H1 (cell line): ENCODE data around the gene PCCA. TPM values are rescaled to one million over a fixed set of nuclear protein-coding genes. Genes with fewer than 3 reads are reported as not detected.

Experiments
- CTCF ChIA-PET: fragments of 300-600 bp; sonication (Branson Sonifier 250); formaldehyde crosslinking; loops from one replicate; lab custom pipeline; 2021; ENCODE audit not compliant: partially characterized antibody; lab: Charles Lee
- POLR2A ChIA-PET: fragments of 300-600 bp; sonication (Branson Sonifier 250); formaldehyde crosslinking; loops from one replicate; lab custom pipeline; 2021; ENCODE audit warnings: inconsistent platforms; ENCODE audit not compliant: partially characterized antibody; lab: Charles Lee
- DNase-seq, 2 experiments: peaks; one replicate each; pipeline versions ENCODE4 v3.0.0 to v3.0.0-alpha.2; 2010 to 2022; ENCODE audit warnings: low spot score in 2 of 2, low read depth in 1 of 2, mixed read lengths in 1 of 2
- FAIRE-seq: peaks from 2 replicates; lab custom pipeline; 2011; peaks lifted over from hg19 to GRCh38; lab: Jason Lieb, UNC
- H2AFZ ChIP-seq: 2 replicates; pipeline ENCODE4 v1.8.1; 2012; ENCODE audit warnings: low read length, inconsistent platforms
- H2AK5ac ChIP-seq: 2 replicates; pipeline ENCODE4 v1.6.1; 2013; ENCODE audit warnings: low read depth, low read length
- H2BK120ac ChIP-seq: replicated peaks from 2 replicates; pipeline ENCODE3; 2013; ENCODE audit warnings: low read depth, low read length, inconsistent platforms
- H2BK12ac ChIP-seq: 2 replicates; pipeline ENCODE4 v1.6.1; 2013; ENCODE audit warnings: low read depth, low read length
- H2BK15ac ChIP-seq: 2 replicates; pipeline ENCODE4 v1.6.1; 2013; ENCODE audit warnings: low read length
- H2BK20ac ChIP-seq: 2 replicates; pipeline ENCODE4 v1.6.1; 2013; ENCODE audit warnings: low read length
- H2BK5ac ChIP-seq: 2 replicates; pipeline ENCODE4 v1.6.1; 2013; ENCODE audit warnings: low read depth, low read length
- H3K14ac ChIP-seq: 2 replicates; pipeline ENCODE4 v1.6.1; 2013; ENCODE audit warnings: inconsistent platforms; ENCODE audit not compliant: insufficient read length
- H3K18ac ChIP-seq: 2 replicates; pipeline ENCODE4 v1.6.1; 2013; ENCODE audit warnings: low read length; ENCODE audit errors: extremely low read depth
- H3K23ac ChIP-seq: 2 replicates; pipeline ENCODE4 v1.6.1; 2013; ENCODE audit warnings: inconsistent platforms; ENCODE audit not compliant: insufficient read length
- H3K23me2 ChIP-seq: 2 replicates; pipeline ENCODE4 v1.6.1; 2013; ENCODE audit warnings: low read depth, low read length
- H3K27ac ChIP-seq: 2 replicates; pipeline ENCODE4 v1.6.1; 2011; ENCODE audit warnings: low read depth, low read length, inconsistent platforms
- H3K27me3 ChIP-seq, 4 experiments: replicated peaks in 1 of 4; 1 replicate in 1 of 4; 2 replicates in 3 of 4; pipeline versions ENCODE4 v1.6.1 to v1.8.1; 2011 to 2013; ENCODE audit warnings: low read length in 3 of 4, mild to moderate bottlenecking in 3 of 4, inconsistent platforms in 2 of 4, mixed read lengths in 2 of 4, moderate library complexity in 1 of 4; ENCODE audit not compliant: control insufficient read depth in 3 of 4, insufficient read depth in 3 of 4; ENCODE audit errors: extremely low read depth in 1 of 4
- H3K36me3 ChIP-seq, 4 experiments: 2 replicates each; pipeline versions ENCODE4 v1.6.1 to v1.8.1; 2011 to 2013; ENCODE audit warnings: mild to moderate bottlenecking in 4 of 4, low read length in 3 of 4, moderate library complexity in 2 of 4, control low read depth in 1 of 4, inconsistent platforms in 1 of 4; ENCODE audit not compliant: insufficient read depth in 4 of 4, control insufficient read depth in 2 of 4
- H3K4ac ChIP-seq: replicated peaks from 2 replicates; pipeline ENCODE3; 2013; ENCODE audit warnings: low read length, low read depth, mixed read lengths, inconsistent platforms; ENCODE audit not compliant: insufficient read length
- H3K4me1 ChIP-seq, 4 experiments: replicated peaks in 1 of 4; 1 replicate in 1 of 4; 2 replicates in 3 of 4; pipeline versions ENCODE4 v1.6.1 to v1.8.1; 2011 to 2013; ENCODE audit warnings: low read length in 3 of 4, inconsistent platforms in 2 of 4, mixed read lengths in 1 of 4; ENCODE audit not compliant: insufficient read depth in 4 of 4, control insufficient read depth in 3 of 4
- H3K4me2 ChIP-seq, 2 experiments: 2 replicates each; pipeline versions ENCODE4 v1.6.1 to v1.8.1; 2011 to 2013; ENCODE audit warnings: low read depth in 2 of 2, low read length in 2 of 2, control low read depth in 1 of 2, inconsistent platforms in 1 of 2, mild to moderate bottlenecking in 1 of 2; ENCODE audit not compliant: insufficient read depth in 1 of 2
- H3K4me3 ChIP-seq, 4 experiments: fragments of 200-600, 300-600 bp in 1 of 4; sonication (generic), shearing (Covaris generic), sonication (Bioruptor Twin) in 1 of 4; 2 replicates each; pipeline versions ENCODE4 v1.5.1 to v1.8.1; 2011 to 2016; ENCODE audit warnings: low read length in 4 of 4, low read depth in 3 of 4, control low read depth in 2 of 4, inconsistent platforms in 2 of 4, mild to moderate bottlenecking in 2 of 4, mixed read lengths in 1 of 4, moderate library complexity in 1 of 4; ENCODE audit not compliant: insufficient read depth in 2 of 4; ENCODE audit errors: extremely low read depth in 1 of 4
- H3K56ac ChIP-seq: replicated peaks from 2 replicates; pipeline ENCODE3; 2013; ENCODE audit warnings: low read depth, mild to moderate bottlenecking, mixed read lengths, low read length, inconsistent platforms; ENCODE audit not compliant: insufficient read length
- H3K79me1 ChIP-seq: 2 replicates; pipeline ENCODE4 v1.6.1; 2013; ENCODE audit warnings: low read depth, low read length, control low read depth
- H3K79me2 ChIP-seq, 2 experiments: 2 replicates each; pipeline versions ENCODE4 v1.6.1 to v1.8.1; 2012 to 2013; ENCODE audit warnings: low read length in 2 of 2, mild to moderate bottlenecking in 2 of 2, inconsistent platforms in 1 of 2; ENCODE audit not compliant: insufficient read depth in 2 of 2, control insufficient read depth in 1 of 2
- H3K9ac ChIP-seq, 4 experiments: replicated peaks in 1 of 4; 1 replicate in 1 of 4; 2 replicates in 3 of 4; pipeline versions ENCODE4 v1.6.1 to v1.8.1; 2011 to 2013; ENCODE audit warnings: low read depth in 3 of 4, low read length in 3 of 4, control low read depth in 2 of 4, mild to moderate bottlenecking in 2 of 4, moderate library complexity in 2 of 4, inconsistent platforms in 1 of 4; ENCODE audit errors: extremely low read depth in 1 of 4
- H3K9me3 ChIP-seq, 2 experiments: 2 replicates each; pipeline versions ENCODE4 v1.6.1 to v1.8.1; 2012 to 2013; ENCODE audit warnings: mild to moderate bottlenecking in 2 of 2, moderate library complexity in 2 of 2, control low read depth in 1 of 2, inconsistent platforms in 1 of 2, low read depth in 1 of 2, low read length in 1 of 2, mixed read lengths in 1 of 2; ENCODE audit not compliant: insufficient read depth in 2 of 2
- H4K20me1 ChIP-seq, 2 experiments: replicated peaks in 1 of 2; 2 replicates each; pipeline versions ENCODE3 to v1.8.1; 2011 to 2013; ENCODE audit warnings: inconsistent platforms in 2 of 2, low read length in 2 of 2, mild to moderate bottlenecking in 1 of 2; ENCODE audit not compliant: insufficient read depth in 2 of 2, control insufficient read depth in 1 of 2
- H4K5ac ChIP-seq: 2 replicates; pipeline ENCODE4 v1.6.1; 2013; ENCODE audit warnings: low read length, low read depth, mixed read lengths, inconsistent platforms; ENCODE audit not compliant: insufficient read length
- H4K8ac ChIP-seq: 2 replicates; pipeline ENCODE4 v1.8.0; 2013; ENCODE audit warnings: mild to moderate bottlenecking, moderate library complexity, low read length, inconsistent platforms; ENCODE audit not compliant: insufficient read depth; ENCODE audit errors: extremely low read depth
- H4K91ac ChIP-seq: replicated peaks from 2 replicates; pipeline ENCODE3; 2013; ENCODE audit warnings: low read length, mixed read lengths, inconsistent platforms; ENCODE audit not compliant: insufficient read length
- JUN ChIP-seq: IDR thresholded peaks from 2 replicates; pipeline ENCODE4 v1.6.1; 2011; ENCODE audit warnings: low read depth, mild to moderate bottlenecking, improper control_type of control experiment, low read length
- RFX5 ChIP-seq: IDR thresholded peaks from 2 replicates; pipeline ENCODE4 v1.6.1; 2011; ENCODE audit warnings: low read depth, low read length, improper control_type of control experiment, borderline replicate concordance
- SRF ChIP-seq: IDR thresholded peaks from 2 replicates; pipeline ENCODE4 v1.6.1; 2011; ENCODE audit warnings: mild to moderate bottlenecking, low read depth, low read length, moderate library complexity
- WGBS, 2 experiments: shearing (Covaris generic) in 1 of 2; methylation state at CpG; one replicate each; pipeline versions ENCODE4 v1.1.6 to v1.1.7; 2013 to 2015; ENCODE audit warnings: low lambda C conversion rate in 2 of 2, mixed read lengths in 2 of 2, inconsistent platforms in 1 of 2, low coverage in 1 of 2, missing lambda C conversion rate in 1 of 2; ENCODE audit not compliant: insufficient replicate concordance in 2 of 2, insufficient coverage in 1 of 2, insufficient read length in 1 of 2; ENCODE audit errors: extremely low coverage in 1 of 2, missing lambda C conversion rate in 1 of 2; 5-methylcytosine and 5-hydroxymethylcytosine counted together
- polyA plus RNA-seq, 7 experiments: library from polyadenylated mRNA; depleted of rRNA in 3 of 7; stranded (reverse) in 5 of 7; unstranded in 2 of 7; fragments of >200 nt in 5 of 7; fragments of 200-250 nt in 2 of 7; gene quantifications; 1 replicate in 5 of 7; 2 replicates in 1 of 7; 4 replicates in 1 of 7; pipeline versions ENCODE4 v1.2.1 to v1.2.3, GENCODE V29; 2011 to 2013; ENCODE audit warnings: missing spikeins in 2 of 7, mixed read lengths in 2 of 7
- total RNA-seq: library from RNA; stranded (reverse); fragmentation: NEBNext Ultra II Directional; extraction: Animal tissue kit (Norgen Biotek cat#: 25700); gene quantifications from 2 replicates; pipeline ENCODE4 v1.2.1, GENCODE V29; 2021

The PCCA gene
- total and polyA plus RNA-seq, 2 of the 8 experiments (the other 6 are each of a cell fraction or from before 2014, with no cell fraction given) = 18.4 to 49.8 TPM

- no peak overlapping the region for H3K14ac ChIP-seq
- H3K79me2 ChIP-seq = no peaks in the 10 kb centered on the region
- no peak overlapping the region for H2AK5ac ChIP-seq
- no peak overlapping the region for H3K9ac ChIP-seq
- H4K91ac ChIP-seq = no peak overlapping the region
- H3K18ac ChIP-seq = no peak overlapping the region
- H3K79me1 ChIP-seq = no peaks in the 10 kb centered on the region
- TF ChIP-seq SRF = no peak
- TF ChIP-seq RFX5 = no peak
- TF ChIP-seq JUN = no peak
- TF ChIP-seq, all 59 proteins: peak for 0
- ChIA-PET CTCF (interaction anchor here (0.9 kb wide), 1 partner anchor 334 kb away, joined by 3 read pairs; no protein-coding TSS in a partner anchor), POLR2A (interaction anchor here (0.7 kb wide), 1 partner anchor 27 kb away, joined by 3 read pairs; no protein-coding TSS in a partner anchor)
- H2BK120ac ChIP-seq = no peak overlapping the region
- no peak overlapping the region for H3K4me3 ChIP-seq
- no peak overlapping the region for H2BK20ac ChIP-seq
- H4K20me1 ChIP-seq = no peaks in the 10 kb centered on the region
- peaks cover 0 to 7% (median 4%) of the 10 kb centered on the region in 4 experiments; a peak in 4 of 8 replicates for H3K36me3 ChIP-seq
- WGBS, 2 experiments = 91% methylated on average over 2 of the region's 2 CpGs; no CpG with 5 or more reads in 1 of the 2 experiments
- H2BK15ac ChIP-seq = no peak overlapping the region
- H2AFZ ChIP-seq = no peak overlapping the region
- no peak overlapping the region for H2BK5ac ChIP-seq
- no peaks in the 10 kb centered on the region for H3K4me1 ChIP-seq
- no peak overlapping the region for H3K4ac ChIP-seq
- H3K23ac ChIP-seq = no peak overlapping the region
- no peaks in the 10 kb centered on the region for H3K27me3 ChIP-seq
- H3K56ac ChIP-seq = no peak overlapping the region
- no peak overlapping the region for H3K27ac ChIP-seq
- no peaks in the 10 kb centered on the region for H3K23me2 ChIP-seq
- no peak overlapping the region for H2BK12ac ChIP-seq
- FAIRE-seq = no peak
- no peaks in the 10 kb centered on the region for H3K9me3 ChIP-seq
- H4K5ac ChIP-seq = no peak overlapping the region
- no peak for DNase-seq
- H4K8ac ChIP-seq = no peak overlapping the region
- H3K4me2 ChIP-seq = no peak overlapping the region
Observed at GRCh38 chr13:100269837-100270236, 180.9 kb downstream of the PCCA start.
